IPS-NIHi7 (cell line): ENCODE data around the gene MAP6.
"Not testable (repeated sequence)": the region's sequence is repeated elsewhere in the genome, so short reads cannot be mapped to it uniquely, and the experiment has no call there.

ENCODE experiments used
- DNase-seq: peaks from one replicate; pipeline ENCODE4 v3.0.0; 2012; ENCODE audit warnings: mixed read lengths; ENCODE audit errors: extremely low spot score

The MAP6 gene

DNA sequence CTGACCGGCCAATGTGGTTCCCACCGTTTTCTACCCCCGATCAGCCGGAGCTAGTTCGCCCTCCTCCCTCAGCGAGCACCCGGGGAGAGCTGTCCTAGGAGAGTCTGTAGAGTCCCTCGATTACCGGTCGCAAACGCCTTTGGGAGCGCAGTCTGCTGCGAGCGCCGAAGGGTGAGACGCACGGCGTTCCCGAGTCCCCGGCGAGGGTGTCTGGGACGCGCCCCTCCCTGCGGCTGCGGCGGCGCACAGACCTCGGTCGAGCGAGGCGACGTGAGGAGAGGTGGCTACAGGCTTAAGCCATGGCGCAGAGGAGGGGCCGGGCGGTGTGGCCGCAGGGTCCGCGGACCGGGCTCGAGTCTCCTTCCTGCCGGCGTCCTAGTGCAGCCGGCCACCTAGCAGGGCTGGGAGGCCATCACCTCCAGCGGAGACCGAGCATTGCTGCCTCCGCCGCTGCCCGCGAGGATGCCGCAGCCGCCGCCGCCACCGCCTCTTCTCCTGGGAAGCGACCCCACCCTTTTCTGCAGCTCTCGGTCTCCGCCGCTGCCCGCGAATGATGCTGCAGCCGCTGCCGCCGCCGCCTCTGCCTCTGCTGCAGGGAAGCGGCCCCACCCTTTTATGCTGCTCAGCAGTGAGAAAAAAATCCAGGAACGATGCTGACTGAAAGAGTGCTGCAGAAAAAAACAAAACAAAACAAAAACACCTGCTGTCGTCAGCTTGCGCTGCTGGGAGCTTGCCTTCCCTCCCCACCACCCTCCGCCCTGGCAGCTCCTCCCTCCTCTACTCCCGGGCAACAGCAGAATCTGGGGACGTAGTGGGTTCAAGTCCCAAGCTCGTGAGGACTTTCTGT lies at the start of gene MAP6:
Gene MAP6 (minus strand): TSS at position 588 of the 847 bp plus-strand sequence. CDS start 669 bp downstream, outside the sequence.
- DNase-seq, result peak; percentile 55

DNA sequence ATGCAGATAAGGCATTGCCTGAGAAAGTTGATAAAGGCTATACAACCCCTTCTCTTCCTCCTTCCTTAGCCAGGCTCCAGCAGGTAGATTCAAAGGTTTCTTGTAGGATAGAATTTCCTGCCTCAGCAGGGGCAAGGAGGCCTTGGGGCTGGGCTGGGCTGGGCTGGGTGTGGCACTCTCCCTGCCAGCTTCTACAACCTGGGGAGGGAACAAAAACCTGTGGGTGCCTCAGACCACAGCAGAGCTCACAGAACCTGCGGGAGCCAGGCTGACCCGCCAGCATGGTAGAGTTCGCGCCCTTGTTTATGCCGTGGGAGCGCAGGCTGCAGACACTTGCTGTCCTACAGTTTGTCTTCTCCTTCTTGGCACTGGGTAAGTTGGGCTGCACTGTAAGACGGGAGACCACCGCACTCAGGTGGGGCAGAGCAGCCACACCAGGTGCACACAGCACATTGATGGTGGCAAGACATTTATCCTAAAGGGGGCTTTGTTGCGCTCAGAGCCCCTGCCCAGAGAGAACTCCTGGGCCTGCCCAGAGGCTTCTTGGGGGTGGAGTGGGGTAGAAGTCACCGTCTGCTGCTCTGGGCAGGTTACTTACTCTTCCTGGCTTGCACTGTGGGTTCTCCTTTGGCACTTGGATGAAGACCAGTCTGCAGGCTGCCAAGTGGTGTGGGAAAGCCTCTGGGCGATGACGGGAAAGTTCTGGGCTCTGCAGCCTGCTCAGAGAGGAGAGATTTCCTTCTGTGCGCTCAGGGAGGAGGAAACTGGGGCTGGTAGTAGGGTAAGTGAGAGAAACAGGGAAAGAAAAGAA lies 49.0 kb upstream of the MAP6 start, which contains the start of gene MOGAT2:
Gene MOGAT2 (plus strand): TSS at position 231 of the 811 bp plus-strand sequence. CDS start 51 bp downstream, at position 282.
- no peak for DNase-seq

DNA sequence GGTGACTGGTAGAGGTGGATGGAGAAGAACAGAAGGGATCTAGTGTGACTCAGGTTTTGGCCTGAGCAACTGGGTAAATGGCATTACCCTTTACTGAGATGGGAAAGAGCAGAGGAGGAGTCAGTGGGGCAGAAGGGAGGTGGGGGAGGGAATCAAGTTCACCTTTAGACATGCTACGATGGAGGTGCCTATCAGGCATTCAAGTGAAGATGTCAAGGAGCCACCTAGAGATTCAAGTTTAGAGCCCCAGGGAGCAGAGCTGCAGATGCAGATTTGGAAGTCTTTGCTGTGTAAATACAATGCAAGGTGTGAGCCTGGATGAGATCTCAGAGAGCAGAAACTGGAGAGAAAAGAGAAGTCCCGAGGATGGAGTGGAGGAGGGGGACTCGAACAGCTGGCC lies 47.8 kb upstream of the MAP6 start:
- no peak for DNase-seq

DNA sequence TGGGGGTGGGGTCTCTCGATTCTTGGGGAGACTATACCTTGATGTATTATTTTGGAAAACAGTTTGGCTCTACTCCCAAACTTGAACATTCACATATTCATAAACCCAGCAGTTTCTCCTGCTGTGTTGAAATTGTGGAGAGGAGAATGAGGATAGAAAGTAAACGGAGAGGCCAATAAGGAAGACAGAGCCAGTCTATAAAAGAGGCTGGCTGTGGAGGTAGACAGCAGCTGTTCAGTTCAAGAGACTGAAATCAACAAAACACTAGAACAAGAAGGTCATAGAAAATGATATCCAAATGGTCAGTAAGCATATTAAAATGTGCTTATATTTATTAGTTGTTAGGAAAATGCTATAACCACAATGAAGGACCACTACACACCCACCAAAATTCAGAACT lies 46.9 kb upstream of the MAP6 start:
- no peak for DNase-seq

DNA sequence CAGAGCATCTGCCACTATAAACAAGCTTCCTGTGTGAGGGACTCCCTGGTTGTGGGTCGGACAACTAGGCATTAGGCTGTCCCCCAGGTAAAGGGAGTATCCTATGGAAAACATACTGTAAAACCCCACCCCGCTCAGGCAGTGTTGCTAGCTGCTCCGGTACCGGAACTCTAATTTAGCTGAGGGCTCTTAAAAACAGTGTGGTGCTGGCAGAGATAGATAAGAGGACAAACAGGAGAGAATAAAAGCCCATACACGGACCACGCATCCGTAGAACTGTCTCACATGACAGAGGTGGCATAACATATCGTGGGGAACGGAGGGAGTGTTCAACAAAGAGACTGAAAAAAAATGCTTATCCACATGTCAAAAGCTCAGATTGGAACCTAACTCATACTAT lies 45.4 kb upstream of the MAP6 start:
- DNase-seq, result no peak

DNA sequence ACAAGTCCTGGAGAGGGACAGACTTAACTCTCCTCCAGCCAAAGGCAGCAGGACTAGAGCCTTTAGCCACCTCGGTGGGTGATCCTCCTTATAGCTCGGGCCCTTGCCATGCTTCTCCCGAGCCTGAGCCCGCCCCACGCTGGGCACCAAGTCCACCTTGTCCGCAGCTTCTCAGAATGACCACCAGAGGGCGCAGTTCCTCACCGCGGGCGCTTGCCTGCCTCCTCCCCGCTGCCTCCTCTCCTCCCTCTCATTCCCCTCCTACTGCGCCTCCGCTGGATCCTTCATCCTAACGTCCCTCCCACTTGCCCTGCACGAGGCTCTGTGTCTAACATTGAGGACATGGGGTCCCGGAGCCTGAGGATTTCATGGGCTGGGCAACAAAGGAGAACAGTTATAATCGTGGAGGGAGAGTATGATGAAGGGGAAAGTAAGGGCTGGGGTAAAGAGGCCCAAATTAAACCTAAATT lies 37.5 kb upstream of the MAP6 start:
- peak; percentile 93 for DNase-seq

DNA sequence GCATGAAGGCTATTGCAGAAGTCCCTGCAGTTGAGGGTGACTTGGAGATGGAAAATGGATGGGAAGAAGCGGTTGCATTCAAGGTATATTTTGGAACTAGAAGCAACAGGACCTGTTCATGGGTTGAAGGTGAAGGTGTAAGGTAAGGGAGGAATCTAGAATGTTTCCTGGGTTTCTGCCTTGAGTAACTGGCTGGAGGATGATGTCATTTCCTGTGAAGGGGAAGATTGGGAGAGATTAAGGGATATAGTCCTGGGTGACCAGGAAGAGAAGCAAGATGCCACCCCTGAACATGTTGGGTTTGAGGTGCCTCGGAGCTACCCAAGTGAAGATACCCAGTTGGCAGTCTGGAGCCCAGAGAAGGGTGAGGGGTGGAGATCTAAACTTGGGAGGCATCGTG lies 36.7 kb upstream of the MAP6 start:
- DNase-seq, result no peak

DNA sequence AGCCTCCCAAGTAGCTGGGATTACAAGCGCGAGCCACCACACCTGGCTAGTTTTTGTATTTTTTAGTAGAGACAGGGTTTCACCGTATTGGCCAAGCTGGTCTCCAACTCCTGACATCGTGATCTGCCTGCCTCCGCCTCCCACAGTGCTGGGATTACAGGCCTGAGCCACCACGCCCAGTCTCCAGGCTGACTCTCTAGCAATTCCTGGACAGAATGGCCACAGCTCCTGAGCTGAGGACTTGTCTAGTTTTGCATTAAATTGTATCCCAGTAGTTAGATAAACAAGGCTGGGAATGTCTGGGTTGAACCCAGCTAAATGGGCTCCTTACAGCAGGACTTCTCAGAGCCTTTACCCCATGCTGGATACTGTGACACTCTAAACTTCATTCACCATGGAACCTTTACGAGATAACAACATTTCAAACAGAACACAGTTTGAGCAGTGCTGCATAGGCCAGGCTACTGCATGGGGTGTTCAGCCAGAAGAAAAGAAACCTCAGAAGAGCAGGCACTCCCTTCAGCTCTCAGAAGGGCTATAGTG lies 34.9 kb upstream of the MAP6 start:
- DNase-seq, result no peak

DNA sequence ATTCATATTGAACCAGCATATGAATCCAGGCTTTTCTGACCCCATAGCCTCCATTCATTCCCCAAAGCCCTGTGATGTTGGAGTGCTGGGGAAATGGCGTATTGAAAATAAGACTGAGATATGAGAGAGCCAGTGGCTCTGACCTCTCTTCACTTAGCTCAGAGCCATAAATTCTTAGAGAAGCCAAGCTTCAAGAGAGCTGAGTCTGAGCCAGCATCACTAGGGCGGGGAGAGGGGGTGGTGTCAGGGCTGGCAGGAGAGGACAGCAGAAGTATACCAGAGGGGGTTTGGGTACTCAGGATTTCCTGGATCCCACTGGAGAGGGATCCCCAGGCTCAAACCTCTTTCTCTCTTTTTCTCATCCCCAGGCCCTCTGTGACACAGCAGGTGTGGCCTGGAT lies 32.1 kb upstream of the MAP6 start:
- no peak for DNase-seq

DNA sequence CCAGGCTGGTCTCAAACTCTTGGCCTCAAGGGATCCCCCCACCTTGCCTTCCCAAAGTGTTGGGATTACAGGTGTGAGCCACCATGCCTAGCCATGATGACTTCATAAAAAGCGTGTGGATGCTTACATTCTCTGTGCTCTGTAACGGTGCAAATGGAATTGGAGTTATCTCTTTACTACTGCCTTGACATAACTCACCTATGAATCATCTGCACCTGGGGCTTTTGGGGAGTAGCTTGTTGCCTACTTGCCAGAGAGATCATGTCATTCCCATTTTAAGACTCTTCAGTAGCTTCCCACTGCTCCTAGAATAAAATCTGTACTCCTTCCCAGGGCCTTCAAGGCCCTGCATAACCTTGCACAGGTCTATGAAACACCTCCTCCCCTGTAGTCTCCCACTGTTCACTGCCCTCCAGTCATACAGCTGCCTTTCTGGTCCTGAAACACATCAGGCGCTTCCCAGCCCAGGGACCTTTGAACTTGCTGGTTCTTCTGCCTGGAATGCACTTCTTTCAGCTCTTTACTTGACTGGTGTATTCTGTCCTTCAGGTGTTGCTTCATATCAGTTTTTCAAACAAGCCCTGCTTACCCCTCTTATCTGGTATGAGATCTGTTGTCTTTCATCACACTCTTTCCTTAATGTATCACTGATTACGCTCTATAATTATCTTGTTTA lies 29.2 kb upstream of the MAP6 start:
- no peak for DNase-seq

DNA sequence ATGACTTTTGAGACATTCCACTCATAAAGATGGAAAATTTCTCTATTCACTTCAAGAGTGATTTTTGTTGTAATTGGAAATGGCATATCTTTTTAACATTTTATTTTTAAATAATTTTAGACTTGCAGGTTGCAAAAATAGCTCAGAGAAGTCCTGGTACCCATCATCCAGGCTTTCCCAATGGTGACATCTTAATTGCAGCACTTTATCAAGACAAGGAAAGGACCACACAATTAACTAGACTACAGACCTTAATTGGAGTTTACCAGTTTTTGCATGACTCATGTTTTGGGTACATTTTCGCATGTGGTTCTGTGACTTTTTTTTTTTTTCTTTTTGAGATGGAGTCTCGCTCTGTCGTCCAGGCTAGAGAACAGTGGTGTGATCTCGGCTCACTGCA lies 23.0 kb upstream of the MAP6 start:
- no peak for DNase-seq

DNA sequence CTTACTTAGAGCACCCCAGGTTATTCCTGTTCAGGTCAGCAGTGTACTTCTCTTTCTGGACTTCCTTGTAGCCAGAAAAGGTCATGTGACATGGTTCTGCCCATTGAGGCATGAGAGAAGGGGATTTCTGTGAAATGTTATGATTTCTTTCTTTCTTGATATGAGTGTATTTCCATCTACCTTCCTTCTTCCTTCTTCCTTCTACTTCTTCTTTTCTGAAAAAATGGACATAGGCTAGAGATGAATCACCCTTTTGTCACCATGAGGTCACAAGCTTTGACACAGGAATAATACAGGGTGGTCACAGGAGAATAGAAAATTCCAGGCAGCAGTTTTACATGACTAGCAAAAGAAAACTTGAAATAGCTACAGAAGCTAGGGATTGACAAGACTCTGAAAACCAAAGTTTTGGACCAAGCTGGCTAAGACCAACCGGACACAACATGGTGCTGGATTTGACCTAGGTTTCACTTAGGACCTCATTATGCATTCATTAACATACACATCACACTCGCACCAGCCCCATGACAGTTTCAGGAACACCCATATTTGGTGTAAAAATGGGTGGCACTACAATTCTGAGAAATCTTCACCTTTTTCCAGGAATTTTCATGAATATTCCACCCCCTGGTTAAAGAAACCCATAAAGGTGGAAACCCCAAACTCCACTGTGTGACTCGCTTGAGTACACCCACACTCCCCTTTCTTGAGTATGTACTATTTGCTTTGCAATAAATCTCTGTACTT lies 21.2 kb upstream of the MAP6 start:
- no peak for DNase-seq

DNA sequence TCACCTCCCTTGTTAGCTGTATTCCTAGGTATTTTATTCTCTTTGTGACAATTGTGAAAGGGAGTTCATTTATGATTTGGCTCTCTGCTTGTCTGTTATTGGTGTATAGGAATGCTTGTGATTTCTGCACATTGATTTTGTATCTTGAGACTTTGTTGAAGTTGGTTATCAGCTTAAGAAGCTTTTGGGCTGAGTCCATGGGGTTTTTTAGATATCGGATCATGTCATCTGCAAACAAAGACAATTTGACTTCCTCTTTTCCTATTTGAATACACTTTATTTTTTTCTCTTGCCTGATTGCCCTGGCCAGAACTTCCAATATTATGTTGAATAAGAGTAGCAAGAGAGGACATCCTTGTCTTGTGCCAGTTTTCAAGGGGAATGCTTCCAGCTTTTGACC lies 15.0 kb upstream of the MAP6 start:
- DNase-seq, result not testable (repeated sequence)

DNA sequence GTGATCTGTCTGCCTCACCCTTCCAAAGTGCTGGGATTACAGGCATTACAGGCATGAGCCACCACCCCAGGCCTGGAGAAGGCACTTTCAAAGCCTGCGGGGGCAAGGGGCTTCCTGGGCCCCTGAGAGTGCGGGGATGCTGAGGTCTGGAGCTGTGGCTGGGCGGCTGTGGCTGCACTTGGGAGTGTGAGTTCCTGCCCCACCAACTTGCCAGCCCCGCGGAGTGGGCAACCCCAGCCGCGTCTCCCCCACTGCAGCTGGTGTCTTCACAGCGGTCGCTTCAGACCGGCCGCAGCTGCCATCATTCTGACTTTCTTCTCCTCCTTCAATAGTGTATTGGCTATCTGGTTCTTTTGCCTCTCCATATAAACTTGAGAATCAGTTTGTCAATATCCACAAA lies 10.7 kb upstream of the MAP6 start:
- no peak for DNase-seq

DNA sequence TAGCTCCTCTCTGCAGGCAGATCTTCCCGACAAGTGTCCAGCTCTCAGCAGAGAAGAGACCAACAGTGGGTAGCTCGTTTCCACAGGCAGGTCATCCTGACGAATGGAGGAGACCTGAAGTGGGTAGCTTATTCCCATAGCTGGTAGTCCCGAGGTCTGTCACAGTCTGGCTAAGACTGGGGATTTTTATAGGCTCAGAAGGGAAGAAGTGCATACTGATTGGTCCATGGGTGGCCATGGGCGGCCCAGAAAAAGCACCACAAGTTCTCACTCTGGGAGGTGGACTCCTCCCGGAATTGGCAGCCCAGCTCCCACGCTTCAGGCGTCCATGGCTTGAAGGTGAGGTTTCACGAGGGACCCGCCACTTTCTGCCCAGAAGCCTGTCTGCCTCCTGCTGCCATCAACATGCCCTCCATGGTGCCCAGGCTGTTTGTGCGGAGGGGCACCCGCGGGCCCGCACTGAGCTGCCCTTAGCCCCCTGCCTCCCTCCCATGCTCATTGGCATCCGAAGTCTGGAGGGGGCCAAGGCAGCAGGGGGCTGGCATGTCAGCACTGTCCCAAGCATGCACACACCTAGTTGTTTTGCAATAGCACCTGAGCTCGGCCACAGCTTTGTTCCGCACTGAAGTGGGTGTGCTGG lies 9.9 kb upstream of the MAP6 start:
- no peak for DNase-seq

DNA sequence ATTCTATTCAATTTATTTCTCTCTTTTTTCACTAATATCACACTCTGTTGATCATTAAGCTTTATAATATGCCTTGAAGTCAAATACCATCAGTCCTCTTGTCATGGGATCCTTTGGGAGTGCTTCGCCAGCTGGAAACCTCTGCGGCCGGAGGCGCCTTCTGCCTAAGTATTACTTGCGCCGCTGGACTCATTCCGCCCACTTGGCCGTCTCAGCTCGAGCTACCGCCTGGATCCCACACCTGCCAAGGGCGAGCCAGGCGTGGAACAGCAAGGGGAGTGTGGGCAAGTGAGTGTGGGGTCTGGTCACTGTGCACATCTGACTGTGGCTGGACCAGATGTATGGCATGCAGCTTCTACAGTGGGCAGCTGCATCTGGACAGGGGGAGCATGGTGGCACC lies 9.1 kb upstream of the MAP6 start:
- DNase-seq, result no peak

DNA sequence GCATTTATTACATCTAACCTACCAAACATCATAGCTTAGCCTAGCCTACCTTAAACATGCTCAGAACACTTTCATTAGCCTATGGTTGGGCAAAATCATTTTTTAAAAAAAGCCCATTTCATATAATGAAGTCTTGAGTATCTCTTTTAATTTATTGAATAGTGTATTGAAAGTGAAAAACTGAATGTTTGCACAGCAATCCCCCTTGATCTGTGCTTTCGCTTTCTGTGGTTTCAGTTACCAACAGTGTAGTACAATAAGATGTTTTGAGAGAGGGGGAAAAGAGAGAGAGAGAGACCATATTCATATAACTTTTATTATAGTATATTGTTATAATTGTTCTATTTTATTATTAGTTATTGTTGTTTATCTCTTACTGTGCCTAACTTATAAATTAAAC lies 8.4 kb upstream of the MAP6 start:
- no peak for DNase-seq

DNA sequence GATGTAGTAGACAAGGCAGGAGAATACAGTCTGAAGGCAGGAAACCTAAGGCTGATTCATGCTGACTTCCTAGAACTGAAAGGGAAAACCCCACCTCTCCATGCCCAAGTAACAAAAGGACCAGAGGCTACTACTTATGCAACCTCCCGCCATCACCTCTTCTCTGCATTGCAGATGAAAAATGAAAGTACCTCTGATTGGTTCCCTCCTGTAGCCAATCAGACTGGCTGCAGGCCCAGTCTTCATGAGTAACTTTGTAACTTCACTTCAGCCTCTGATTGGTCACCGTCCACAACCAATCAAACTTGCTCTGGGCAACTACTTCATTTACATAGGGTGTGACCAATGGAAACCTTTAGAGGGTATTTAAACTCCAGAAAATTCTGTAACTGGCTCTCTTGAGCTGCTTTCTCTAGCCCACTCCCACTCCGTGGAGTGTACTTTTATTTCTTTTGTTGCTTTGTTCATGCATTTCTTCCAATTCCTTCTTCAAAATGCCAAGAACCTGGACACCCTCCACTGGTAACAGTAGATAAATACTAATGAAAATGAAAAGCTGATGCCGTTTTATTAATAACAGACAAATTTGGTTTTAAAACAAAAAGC lies 5.2 kb upstream of the MAP6 start:
- DNase-seq, result no peak

DNA sequence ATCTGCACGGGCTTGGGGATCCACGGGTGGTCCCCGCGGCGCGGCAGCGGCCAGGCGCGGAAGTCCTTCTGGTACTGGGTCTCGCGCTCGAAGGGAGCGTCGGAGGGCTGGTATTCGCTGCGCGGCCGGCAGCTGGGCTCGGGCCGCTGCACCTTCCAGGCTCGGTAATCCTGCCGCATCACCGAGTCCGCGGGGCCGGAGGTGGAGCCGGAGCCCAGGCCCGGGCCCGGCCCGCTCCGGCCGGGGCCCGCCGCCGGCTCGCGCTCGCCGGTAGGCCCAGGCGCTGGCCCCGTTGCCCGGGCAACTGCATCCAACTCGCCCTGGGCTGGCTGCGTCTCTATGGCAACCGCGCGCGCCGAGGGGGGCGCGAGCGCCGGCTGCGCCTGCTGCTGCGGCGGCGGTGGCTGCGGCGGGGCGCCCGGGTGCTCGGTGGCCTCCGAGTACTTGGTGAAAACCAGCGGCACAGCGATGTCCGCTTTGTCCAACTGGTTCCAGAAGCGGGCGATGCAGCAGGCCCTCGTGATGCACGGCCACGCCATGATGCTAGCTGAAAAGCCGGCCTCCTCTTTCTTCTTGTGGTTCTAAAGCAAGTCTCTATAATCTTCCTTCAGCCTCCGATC lies 897 bp downstream of the MAP6 start:
- peak; percentile 79 for DNase-seq
